Uterus (tissue), 4 donors: ENCODE measurements around the gene XXYLT1. TPM values are rescaled to one million over a fixed set of nuclear protein-coding genes. Genes with fewer than 3 reads are reported as not detected.

Experiments used
- DNase-seq, 2 donors: peaks; one replicate each; pipeline ENCODE4 v3.0.0-alpha.2; 2019 to 2020
- H3K27ac ChIP-seq, 2 donors: fragments of 200-600 bp; sonication (generic); 1 replicate in 1 of 2; 2 replicates in 1 of 2; pipeline ENCODE4 v1.5.1; 2016 to 2018
- H3K27me3 ChIP-seq, 2 donors: fragments of 200-600 bp; sonication (generic); one replicate each; pipeline ENCODE4 v1.5.1; 2018 to 2019; ENCODE audit warnings: control low read depth in 1 of 2
- H3K36me3 ChIP-seq, 2 donors: fragments of 200-600 bp; sonication (generic); one replicate each; pipeline ENCODE4 v1.5.1; 2019; ENCODE audit warnings: control low read depth in 1 of 2
- H3K4me1 ChIP-seq, 2 donors: fragments of 200-600 bp; sonication (generic); one replicate each; pipeline ENCODE4 v1.5.1; 2018 to 2019; ENCODE audit warnings: control low read depth in 1 of 2
- H3K4me3 ChIP-seq, 2 donors: fragments of 200-600 bp; sonication (generic); 1 replicate in 1 of 2; 2 replicates in 1 of 2; pipeline ENCODE4 v1.5.1; 2018 to 2019; ENCODE audit warnings: mild to moderate bottlenecking in 1 of 2
- H3K9me3 ChIP-seq, 2 donors: fragments of 200-600 bp; sonication (generic); one replicate each; pipeline ENCODE4 v1.5.1; 2019; ENCODE audit warnings: control low read depth in 1 of 2
- POLR2A ChIP-seq, 2 donors: fragments of 450-650 bp; IDR thresholded peaks; one replicate each; pipeline ENCODE4 v1.6.1; 2016; ENCODE audit warnings: antibody characterized with exemption in 2 of 2, mild to moderate bottlenecking in 1 of 2, moderate library complexity in 1 of 2
- intact Hi-C: fragments of 100-400 bp; cut with DNase I; formaldehyde crosslinking; loops from one replicate; pipeline ENCODE4 v1.15.1; 2023; ENCODE audit warnings: low total_unique reads
- total RNA-seq, 4 donors: library from RNA; depleted of rRNA in 3 of 4; stranded (reverse); fragments of >200 nt in 3 of 4; gene quantifications; one replicate each; pipeline versions ENCODE4 v1.1.0 to v1.2.4, GENCODE V29; 2014 to 2023
- TF ChIP-seq, protein P1 (sequence below), 4 experiments: fragments of 200-600 bp in 2 of 4; fragments of 450-650 bp in 2 of 4; sonication (generic) in 2 of 4; IDR thresholded peaks; one replicate each; pipeline ENCODE4 v1.5.1; 2016 to 2019; ENCODE audit warnings: antibody characterized with exemption in 4 of 4, mild to moderate bottlenecking in 2 of 4, moderate library complexity in 1 of 4
- donor health status: DM: yes; HTN: yes; CAD: no.

The XXYLT1 gene
- total RNA-seq, 4 donors from 2014 or later: 10.6 to 52.5 (median 23.8) TPM

DNA sequence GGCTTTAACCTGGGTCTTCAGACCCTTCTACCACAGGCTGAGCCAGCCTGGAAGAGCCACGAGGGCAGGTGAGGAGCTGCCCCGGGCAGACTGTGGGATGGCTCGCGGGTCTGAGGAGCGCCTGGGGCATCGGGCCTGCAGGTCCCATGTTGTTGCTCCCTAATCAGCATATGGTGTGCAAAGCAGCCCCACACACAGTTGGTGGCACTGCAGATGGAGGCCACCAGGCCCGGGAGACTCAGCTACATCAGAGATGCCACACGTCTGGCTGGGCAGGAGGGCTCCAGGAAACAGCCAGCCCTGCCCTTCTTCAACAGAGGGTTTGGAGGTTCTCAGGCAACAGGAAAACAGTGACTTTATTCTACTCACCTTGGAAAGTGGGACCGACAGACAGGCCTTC is 63.9 kb downstream of the XXYLT1 start:
- peak overlapping the region; percentile 93 to 95 for H3K27ac ChIP-seq

DNA sequence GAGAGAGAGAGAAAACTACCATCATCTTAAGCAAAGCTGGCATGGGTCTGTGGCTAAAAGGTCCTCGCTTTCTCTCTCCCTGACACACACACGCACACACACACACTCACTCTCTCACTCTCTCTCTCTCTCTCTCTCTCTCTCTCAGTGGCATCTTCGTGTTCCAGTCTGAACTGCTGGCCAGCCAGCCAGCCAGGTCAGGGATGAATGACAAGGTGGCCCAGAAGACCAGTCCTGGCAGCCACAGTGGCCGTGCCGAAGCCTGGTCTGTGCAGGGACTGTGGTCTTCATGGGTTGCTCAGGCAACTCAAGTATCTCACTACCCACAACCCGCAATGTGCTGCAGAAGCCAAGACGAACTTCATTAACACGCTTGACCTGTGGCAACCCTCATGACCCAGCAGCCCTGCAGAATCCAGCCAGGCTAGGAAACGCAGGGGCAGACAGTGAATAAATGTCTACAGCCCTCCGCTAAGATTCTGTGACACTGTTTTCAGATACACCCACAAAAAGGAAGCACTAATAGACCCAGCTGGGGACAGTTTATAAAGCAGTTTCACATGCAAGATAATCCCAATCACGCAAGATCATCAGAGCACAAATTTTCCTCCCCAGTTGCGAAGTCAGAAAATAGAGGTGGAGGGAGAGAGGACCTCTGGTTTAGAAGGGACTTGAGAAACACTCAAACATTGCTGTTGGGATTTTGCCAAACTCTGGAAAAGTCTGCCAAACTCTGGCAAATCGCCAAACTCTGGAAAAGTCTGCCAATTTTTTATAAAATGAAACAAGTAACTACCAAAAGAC is 66.4 kb downstream of the XXYLT1 start:
- no peak overlapping the region for H3K4me3 ChIP-seq
- H3K36me3 ChIP-seq: no peaks in the 10 kb centered on the region
- peak overlapping the region; percentile 50 to 71 for H3K27ac ChIP-seq
- TF ChIP-seq, protein P1, sequence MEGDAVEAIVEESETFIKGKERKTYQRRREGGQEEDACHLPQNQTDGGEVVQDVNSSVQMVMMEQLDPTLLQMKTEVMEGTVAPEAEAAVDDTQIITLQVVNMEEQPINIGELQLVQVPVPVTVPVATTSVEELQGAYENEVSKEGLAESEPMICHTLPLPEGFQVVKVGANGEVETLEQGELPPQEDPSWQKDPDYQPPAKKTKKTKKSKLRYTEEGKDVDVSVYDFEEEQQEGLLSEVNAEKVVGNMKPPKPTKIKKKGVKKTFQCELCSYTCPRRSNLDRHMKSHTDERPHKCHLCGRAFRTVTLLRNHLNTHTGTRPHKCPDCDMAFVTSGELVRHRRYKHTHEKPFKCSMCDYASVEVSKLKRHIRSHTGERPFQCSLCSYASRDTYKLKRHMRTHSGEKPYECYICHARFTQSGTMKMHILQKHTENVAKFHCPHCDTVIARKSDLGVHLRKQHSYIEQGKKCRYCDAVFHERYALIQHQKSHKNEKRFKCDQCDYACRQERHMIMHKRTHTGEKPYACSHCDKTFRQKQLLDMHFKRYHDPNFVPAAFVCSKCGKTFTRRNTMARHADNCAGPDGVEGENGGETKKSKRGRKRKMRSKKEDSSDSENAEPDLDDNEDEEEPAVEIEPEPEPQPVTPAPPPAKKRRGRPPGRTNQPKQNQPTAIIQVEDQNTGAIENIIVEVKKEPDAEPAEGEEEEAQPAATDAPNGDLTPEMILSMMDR (IDR thresholded peaks at IDR 0.05): no peak
- no peak for TF ChIP-seq POLR2A (IDR thresholded peaks at IDR 0.05)
- DNase-seq: peak; percentile 19 to 24
- no peaks in the 10 kb centered on the region for H3K27me3 ChIP-seq
- H3K9me3 ChIP-seq: no peaks in the 10 kb centered on the region
- intact Hi-C loops: no loop called here
- peaks cover 4 to 10% of the 10 kb centered on the region in 2 donors for H3K4me1 ChIP-seq

More for the DNA sequence above, 63.9 kb downstream of the XXYLT1 start:
- no peak overlapping the region for H3K4me3 ChIP-seq
- peaks cover 10 to 20% of the 10 kb centered on the region in 2 donors for H3K4me1 ChIP-seq
- peak; percentile 12 to 14 for DNase-seq
- H3K9me3 ChIP-seq: no peaks in the 10 kb centered on the region
- H3K36me3 ChIP-seq: no peaks in the 10 kb centered on the region
- H3K27me3 ChIP-seq: no peaks in the 10 kb centered on the region
- TF ChIP-seq, protein P1 (IDR thresholded peaks at IDR 0.05): no peak
- TF ChIP-seq POLR2A (IDR thresholded peaks at IDR 0.05): no peak
- intact Hi-C loops: no loop called here

DNA sequence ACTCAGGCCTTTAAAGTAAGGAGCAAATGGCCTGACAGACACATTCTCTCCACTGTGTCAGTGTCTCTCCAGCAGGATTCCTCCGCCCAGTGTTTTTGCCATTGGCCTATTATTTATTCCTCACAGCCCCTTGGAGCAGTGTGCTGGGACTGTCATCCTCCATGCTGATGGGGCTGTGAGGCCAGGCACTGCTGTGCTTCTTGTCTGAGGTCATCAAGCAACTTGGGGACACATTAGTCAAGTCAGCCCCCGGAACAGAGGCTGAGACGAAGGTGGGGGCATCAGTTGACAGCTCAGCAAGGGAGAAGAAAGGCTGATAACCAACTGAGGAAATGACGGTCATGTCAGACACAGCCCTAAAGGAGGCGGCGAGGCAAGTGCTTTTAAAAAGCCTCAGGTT is 67.4 kb downstream of the XXYLT1 start:
- intact Hi-C loops: no loop called here

DNA sequence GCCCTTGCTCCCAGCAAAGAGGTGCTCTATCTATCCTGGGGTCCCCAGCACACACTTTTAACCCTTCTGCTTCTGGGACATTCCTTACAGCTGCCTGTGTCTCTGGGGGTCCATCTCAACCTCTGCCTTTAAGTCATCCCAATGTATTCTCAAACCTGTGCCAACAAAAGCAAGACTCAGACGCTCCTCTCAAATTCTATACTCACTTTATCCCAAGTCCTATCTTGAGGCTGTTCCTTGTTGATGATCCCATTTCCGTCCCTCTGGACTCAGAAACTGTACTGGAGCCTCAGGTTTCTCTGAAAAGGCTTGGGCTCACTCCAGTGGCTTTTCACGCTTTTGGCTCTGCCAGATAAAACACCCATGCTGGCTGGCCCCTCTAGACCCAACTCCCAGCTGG is 69.7 kb downstream of the XXYLT1 start:
- peak in 1 of 2 donors; percentile 10 for DNase-seq
- intact Hi-C loops: no loop called here
- Histone ChIP-seq H3K36me3 (no peaks in the 10 kb centered on the region), H3K4me3 (no peak overlapping the region), H3K4me1 (no peaks in the 10 kb centered on the region), H3K9me3 (no peaks in the 10 kb centered on the region), H3K27ac (no peak overlapping the region), H3K27me3 (no peaks in the 10 kb centered on the region)
- TF ChIP-seq POLR2A (IDR thresholded peaks at IDR 0.05): no peak
- TF ChIP-seq, protein P1 (IDR thresholded peaks at IDR 0.05): no peak

More for the DNA sequence above, 67.4 kb downstream of the XXYLT1 start:
- Histone ChIP-seq H3K27me3 (no peaks in the 10 kb centered on the region), H3K4me1 (peaks cover under 1% of the 10 kb centered on the region in 2 donors), H3K27ac (peak overlapping the region in 1 of 2 donors; percentile 50), H3K4me3 (no peak overlapping the region), H3K36me3 (no peaks in the 10 kb centered on the region), H3K9me3 (no peaks in the 10 kb centered on the region)
- TF ChIP-seq POLR2A (IDR thresholded peaks at IDR 0.05): no peak
- TF ChIP-seq, protein P1 (IDR thresholded peaks at IDR 0.05): no peak
- DNase-seq: peak; percentile 14 to 18
